Type B pancreatic cell (in vitro differentiated cells): ENCODE measurements around the gene HLF. TPM values are rescaled to one million over a fixed set of nuclear protein-coding genes. Genes with fewer than 3 reads are reported as not detected.

Source experiments
- DNase-seq: peaks from one replicate; pipeline ENCODE4 v3.0.0; 2021; ENCODE audit warnings: mixed read lengths; ENCODE audit not compliant: unreplicated experiment; ENCODE audit errors: extremely low spot score
- H3K27ac Mint-ChIP-seq: 2 replicates; pipeline ENCODE4 v1.8.0; 2021; ENCODE audit warnings: mild to moderate bottlenecking, mixed read lengths
- H3K27me3 Mint-ChIP-seq: 2 replicates; pipeline ENCODE4 v1.8.0; 2021; ENCODE audit warnings: mixed read lengths
- H3K36me3 Mint-ChIP-seq: 2 replicates; pipeline ENCODE4 v1.8.0; 2021; ENCODE audit warnings: mixed read lengths
- H3K4me1 Mint-ChIP-seq: one replicate; pipeline ENCODE4 v1.8.0; 2021; ENCODE audit warnings: mixed read lengths; ENCODE audit not compliant: unreplicated experiment
- H3K4me3 Mint-ChIP-seq: 2 replicates; pipeline ENCODE4 v1.8.0; 2021; ENCODE audit warnings: mild to moderate bottlenecking, mixed read lengths
- H3K9me3 Mint-ChIP-seq: 2 replicates; pipeline ENCODE4 v1.8.0; 2021; ENCODE audit warnings: mixed read lengths
- CTCF ChIP-seq: fragments of 200-600 bp; sonication (generic); conservative IDR thresholded peaks from 2 replicates; pipeline ENCODE4 v1.5.0; 2021; ENCODE audit warnings: antibody characterized with exemption, mild to moderate bottlenecking
- total RNA-seq: library from RNA; stranded (reverse); gene quantifications from 2 replicates; pipeline ENCODE4 v1.2.1, GENCODE V29; 2021; ENCODE audit warnings: low replicate concordance

HLF gene
- total RNA-seq, 1 donor from 2014 or later, result 2.6 TPM

- no peaks in the 10 kb centered on the region for H3K27me3 Mint-ChIP-seq
- H3K9me3 Mint-ChIP-seq, result no peaks in the 10 kb centered on the region
- no peak overlapping the region for H3K27ac Mint-ChIP-seq
- peaks cover 3% of the 10 kb centered on the region for H3K4me1 Mint-ChIP-seq
- H3K36me3 Mint-ChIP-seq, result no peaks in the 10 kb centered on the region
- no peak for TF ChIP-seq CTCF
- no peak overlapping the region for H3K4me3 Mint-ChIP-seq
- no peak for DNase-seq
These were observed 35.9 kb downstream of the HLF start for GRCh38 chr17:55300479-55301290.

- Mint-ChIP-seq H3K27me3 (no peaks in the 10 kb centered on the region), H3K36me3 (no peaks in the 10 kb centered on the region), H3K9me3 (no peaks in the 10 kb centered on the region), H3K4me1 (peaks cover 7% of the 10 kb centered on the region), H3K27ac (no peak overlapping the region), H3K4me3 (no peak overlapping the region)
- no peak for DNase-seq
- no peak for TF ChIP-seq CTCF
These were observed 37.0 kb downstream of the HLF start for GRCh38 chr17:55301521-55302406.

- no peaks in the 10 kb centered on the region for H3K9me3 Mint-ChIP-seq
These were observed 37.6 kb downstream of the HLF start for GRCh38 chr17:55302407-55302787.

GRCh38 chr17:55303008-55303493, 38.3 kb downstream of the HLF start:
- Mint-ChIP-seq H3K27ac (no peak overlapping the region), H3K4me3 (no peak overlapping the region), H3K36me3 (no peaks in the 10 kb centered on the region), H3K4me1 (peaks cover 8% of the 10 kb centered on the region), H3K9me3 (no peaks in the 10 kb centered on the region), H3K27me3 (no peaks in the 10 kb centered on the region)
- TF ChIP-seq CTCF, result no peak
- no peak for DNase-seq

More at GRCh38 chr17:55302407-55302787, 37.6 kb downstream of the HLF start:
- no peaks in the 10 kb centered on the region for H3K36me3 Mint-ChIP-seq
- no peak for TF ChIP-seq CTCF
- H3K27me3 Mint-ChIP-seq, result no peaks in the 10 kb centered on the region
- H3K27ac Mint-ChIP-seq, result no peak overlapping the region
- DNase-seq, result no peak
- H3K4me3 Mint-ChIP-seq, result no peak overlapping the region
- H3K4me1 Mint-ChIP-seq, result peaks cover 8% of the 10 kb centered on the region

GRCh38 chr17:55303701-55304145, 39.0 kb downstream of the HLF start:
- no peak overlapping the region for H3K4me3 Mint-ChIP-seq
- H3K4me1 Mint-ChIP-seq, result peaks cover 8% of the 10 kb centered on the region
- H3K9me3 Mint-ChIP-seq, result no peaks in the 10 kb centered on the region
- DNase-seq, result no peak
- no peak for TF ChIP-seq CTCF
- H3K36me3 Mint-ChIP-seq, result no peaks in the 10 kb centered on the region
- no peaks in the 10 kb centered on the region for H3K27me3 Mint-ChIP-seq
- H3K27ac Mint-ChIP-seq, result no peak overlapping the region
